GM12891 (cell line): ENCODE measurements around the gene ADAMTSL1.
A peak's percentile ranks its signal among the peaks of the same experiment; 100 is the strongest.

Experiments used
- DNase-seq: peaks from one replicate; pipeline ENCODE4 v3.0.0; 2011; ENCODE audit warnings: low spot score; ENCODE audit not compliant: insufficient read length
- FAIRE-seq: peaks from 2 replicates; lab custom pipeline; 2011; peaks lifted over from hg19 to GRCh38; lab: Jason Lieb, UNC
- PAX5 ChIP-seq: IDR thresholded peaks from 2 replicates; pipeline ENCODE4 v1.6.1; 2011; ENCODE audit warnings: low read length, moderate library complexity, mild to moderate bottlenecking; ENCODE audit not compliant: insufficient read depth, severe bottlenecking
- POLR2A ChIP-seq: IDR thresholded peaks from 2 replicates; pipeline ENCODE4 v1.6.1; 2011; ENCODE audit warnings: low read depth, low read length, control low read depth
- POLR2AphosphoS5 ChIP-seq: IDR thresholded peaks from 2 replicates; pipeline ENCODE4 v1.6.1; 2011; ENCODE audit warnings: low read depth, low read length, control low read depth
- POU2F2 ChIP-seq: IDR thresholded peaks from 2 replicates; pipeline ENCODE4 v1.6.1; 2011; ENCODE audit warnings: low read depth, mild to moderate bottlenecking, control low read depth, low read length, moderate library complexity
- SPI1 ChIP-seq: IDR thresholded peaks from 2 replicates; pipeline ENCODE4 v1.6.1; 2011; ENCODE audit warnings: low read depth, low read length, control low read depth
- TAF1 ChIP-seq: IDR thresholded peaks from 2 replicates; pipeline ENCODE4 v1.6.1; 2011; ENCODE audit warnings: low read depth, low read length, control low read depth

The ADAMTSL1 gene

GRCh38 chr9:18748251-18748701 lies 274.3 kb downstream of the ADAMTSL1 start:
- TF ChIP-seq POLR2AphosphoS5, result no peak
- no peak for TF ChIP-seq PAX5
- TF ChIP-seq SPI1, result no peak
- no peak for TF ChIP-seq POLR2A
- no peak for TF ChIP-seq TAF1
- no peak for TF ChIP-seq POU2F2
- DNase-seq (no peak), FAIRE-seq (no peak)

GRCh38 chr9:18749711-18750110 lies 275.8 kb downstream of the ADAMTSL1 start:
- DNase-seq (no peak), FAIRE-seq (no peak)
- TF ChIP-seq PAX5, result no peak

- no peak for DNase-seq
- FAIRE-seq, result no peak
- TF ChIP-seq POU2F2 (no peak), PAX5 (no peak), POLR2AphosphoS5 (no peak), SPI1 (no peak), TAF1 (no peak), POLR2A (no peak)
Observed at GRCh38 chr9:18753904-18754303, 280.0 kb downstream of the ADAMTSL1 start.

- TF ChIP-seq POU2F2 (no peak), POLR2A (no peak), PAX5 (no peak), POLR2AphosphoS5 (no peak), SPI1 (no peak), TAF1 (no peak)
- DNase-seq (no peak), FAIRE-seq (no peak)
Observed at GRCh38 chr9:18754537-18754936, 280.6 kb downstream of the ADAMTSL1 start.

GRCh38 chr9:18755263-18755662 lies 281.3 kb downstream of the ADAMTSL1 start:
- TF ChIP-seq POLR2AphosphoS5 (no peak), POLR2A (no peak), SPI1 (no peak), POU2F2 (no peak), PAX5 (no peak), TAF1 (no peak)
- FAIRE-seq (no peak), DNase-seq (no peak)

GRCh38 chr9:18756712-18757125 lies 282.8 kb downstream of the ADAMTSL1 start:
- TF ChIP-seq POU2F2 (no peak), TAF1 (no peak), POLR2A (no peak), PAX5 (no peak), POLR2AphosphoS5 (no peak), SPI1 (no peak)
- FAIRE-seq (no peak), DNase-seq (no peak)

- no peak for DNase-seq
- no peak for FAIRE-seq
- no peak for TF ChIP-seq SPI1
- no peak for TF ChIP-seq POLR2AphosphoS5
- no peak for TF ChIP-seq POU2F2
- TF ChIP-seq PAX5, result no peak
- no peak for TF ChIP-seq POLR2A
- no peak for TF ChIP-seq TAF1
Observed at GRCh38 chr9:18759827-18760226, 285.9 kb downstream of the ADAMTSL1 start.

GRCh38 chr9:18761742-18762300 lies 287.9 kb downstream of the ADAMTSL1 start:
- TF ChIP-seq POLR2AphosphoS5, result no peak
- no peak for TF ChIP-seq SPI1
- TF ChIP-seq TAF1, result no peak
- no peak for TF ChIP-seq PAX5
- no peak for TF ChIP-seq POU2F2
- no peak for TF ChIP-seq POLR2A
- no peak for FAIRE-seq
- DNase-seq, result no peak

- FAIRE-seq (no peak), DNase-seq (no peak)
- TF ChIP-seq TAF1 (no peak), POLR2A (no peak), SPI1 (no peak), PAX5 (no peak), POU2F2 (no peak), POLR2AphosphoS5 (no peak)
Observed at GRCh38 chr9:18766989-18767550, 293.1 kb downstream of the ADAMTSL1 start.

GRCh38 chr9:18768951-18769622 lies 295.1 kb downstream of the ADAMTSL1 start:
- no peak for TF ChIP-seq POLR2A
- TF ChIP-seq TAF1, result no peak
- TF ChIP-seq SPI1, result no peak
- no peak for TF ChIP-seq POU2F2
- no peak for TF ChIP-seq POLR2AphosphoS5
- no peak for TF ChIP-seq PAX5
- peak; percentile 64 for FAIRE-seq
- no peak for DNase-seq
